ENCODE data around the gene CFAP298.

Gene CFAP298

GRCh38 chr21:32599091-32599490, 13.1 kb downstream of the CFAP298 start:
- peaks cover 8% of the 10 kb centered on the region for H3K4me1 ChIP-seq (ENCODE audit: control insufficient read depth, insufficient read depth, low read length)
- H3K36me3 ChIP-seq (ENCODE audit: control insufficient read depth, insufficient read depth, low read length): peaks cover 12% of the 10 kb centered on the region
- no peak for DNase-seq (ENCODE audit: low read depth, low spot score)
- no peaks in the 10 kb centered on the region for H3K9me3 ChIP-seq (ENCODE audit: control insufficient read depth, insufficient read depth, low read length)
- H3K4me3 ChIP-seq (ENCODE audit: low read length): no peak overlapping the region
- H3K27ac ChIP-seq (ENCODE audit: low read length): no peak overlapping the region
- no CpG with 5 or more reads among the region's 5 CpGs for WGBS (ENCODE audit: insufficient coverage, insufficient read length)
- no peaks in the 10 kb centered on the region for H3K27me3 ChIP-seq (ENCODE audit: control insufficient read depth, insufficient read depth, low read length)

- no peaks in the 10 kb centered on the region for H3K27me3 ChIP-seq (ENCODE audit: control insufficient read depth, insufficient read depth, low read length)
- H3K36me3 ChIP-seq (ENCODE audit: control insufficient read depth, insufficient read depth, low read length): peaks cover 8% of the 10 kb centered on the region; the same call in 1 of the 2 replicates
- no peak overlapping the region for H3K4me3 ChIP-seq (ENCODE audit: low read length)
- no peak for DNase-seq (ENCODE audit: low read depth, low spot score)
- no peaks in the 10 kb centered on the region for H3K4me1 ChIP-seq (ENCODE audit: control insufficient read depth, insufficient read depth, low read length)
- no peak overlapping the region for H3K27ac ChIP-seq (ENCODE audit: low read length)
- H3K9me3 ChIP-seq (ENCODE audit: control insufficient read depth, insufficient read depth, low read length): no peaks in the 10 kb centered on the region
- no CpG with 5 or more reads among the region's 6 CpGs for WGBS (ENCODE audit: insufficient coverage, insufficient read length)
Measured at GRCh38 chr21:32597205-32597604, 15.0 kb downstream of the CFAP298 start.

GRCh38 chr21:32595431-32595830, 16.7 kb downstream of the CFAP298 start:
- no CpG with 5 or more reads among the region's 11 CpGs for WGBS (ENCODE audit: insufficient coverage, insufficient read length)
- H3K4me1 ChIP-seq (ENCODE audit: control insufficient read depth, insufficient read depth, low read length): no peaks in the 10 kb centered on the region

GRCh38 chr21:32593690-32594089, 18.5 kb downstream of the CFAP298 start:
- no peaks in the 10 kb centered on the region for H3K9me3 ChIP-seq (ENCODE audit: control insufficient read depth, insufficient read depth, low read length)
- no peak overlapping the region for H3K4me3 ChIP-seq (ENCODE audit: low read length)
- DNase-seq (ENCODE audit: low read depth, low spot score): no peak
- no CpG with 5 or more reads among the region's 8 CpGs for WGBS (ENCODE audit: insufficient coverage, insufficient read length)
- no peaks in the 10 kb centered on the region for H3K27me3 ChIP-seq (ENCODE audit: control insufficient read depth, insufficient read depth, low read length)
- H3K27ac ChIP-seq (ENCODE audit: low read length): no peak overlapping the region
- H3K4me1 ChIP-seq (ENCODE audit: control insufficient read depth, insufficient read depth, low read length): no peaks in the 10 kb centered on the region
- no peaks in the 10 kb centered on the region for H3K36me3 ChIP-seq (ENCODE audit: control insufficient read depth, insufficient read depth, low read length)

More at GRCh38 chr21:32595431-32595830, 16.7 kb downstream of the CFAP298 start:
- no peak for DNase-seq (ENCODE audit: low read depth, low spot score)
- Histone ChIP-seq H3K27ac (ENCODE audit: low read length) (no peak overlapping the region), H3K9me3 (ENCODE audit: control insufficient read depth, insufficient read depth, low read length) (no peaks in the 10 kb centered on the region), H3K27me3 (ENCODE audit: control insufficient read depth, insufficient read depth, low read length) (no peaks in the 10 kb centered on the region), H3K4me3 (ENCODE audit: low read length) (no peak overlapping the region), H3K36me3 (ENCODE audit: control insufficient read depth, insufficient read depth, low read length) (peaks cover 5% of the 10 kb centered on the region; the same call in 1 of the 2 replicates)

GRCh38 chr21:32592929-32593502, 19.2 kb downstream of the CFAP298 start:
- Histone ChIP-seq H3K9me3 (ENCODE audit: control insufficient read depth, insufficient read depth, low read length) (no peaks in the 10 kb centered on the region), H3K27me3 (ENCODE audit: control insufficient read depth, insufficient read depth, low read length) (no peaks in the 10 kb centered on the region), H3K27ac (ENCODE audit: low read length) (no peak overlapping the region), H3K4me1 (ENCODE audit: control insufficient read depth, insufficient read depth, low read length) (no peaks in the 10 kb centered on the region), H3K36me3 (ENCODE audit: control insufficient read depth, insufficient read depth, low read length) (no peaks in the 10 kb centered on the region), H3K4me3 (ENCODE audit: low read length) (no peak overlapping the region)
- DNase-seq (ENCODE audit: low read depth, low spot score): no peak
- WGBS (ENCODE audit: insufficient coverage, insufficient read length): no CpG with 5 or more reads among the region's 10 CpGs

GRCh38 chr21:32590130-32590529, 22.0 kb downstream of the CFAP298 start:
- H3K36me3 ChIP-seq (ENCODE audit: control insufficient read depth, insufficient read depth, low read length): no peaks in the 10 kb centered on the region
- no peak overlapping the region for H3K27ac ChIP-seq (ENCODE audit: low read length)
- no peaks in the 10 kb centered on the region for H3K27me3 ChIP-seq (ENCODE audit: control insufficient read depth, insufficient read depth, low read length)
- no peaks in the 10 kb centered on the region for H3K4me1 ChIP-seq (ENCODE audit: control insufficient read depth, insufficient read depth, low read length)
- H3K9me3 ChIP-seq (ENCODE audit: control insufficient read depth, insufficient read depth, low read length): no peaks in the 10 kb centered on the region
- no peak overlapping the region for H3K4me3 ChIP-seq (ENCODE audit: low read length)
- WGBS (ENCODE audit: insufficient coverage, insufficient read length): no CpG with 5 or more reads among the region's 4 CpGs
- DNase-seq (ENCODE audit: low read depth, low spot score): no peak

- Histone ChIP-seq H3K4me3 (ENCODE audit: low read length) (no peak overlapping the region), H3K4me1 (ENCODE audit: control insufficient read depth, insufficient read depth, low read length) (no peaks in the 10 kb centered on the region), H3K27ac (ENCODE audit: low read length) (no peak overlapping the region), H3K36me3 (ENCODE audit: control insufficient read depth, insufficient read depth, low read length) (no peaks in the 10 kb centered on the region), H3K27me3 (ENCODE audit: control insufficient read depth, insufficient read depth, low read length) (no peaks in the 10 kb centered on the region), H3K9me3 (ENCODE audit: control insufficient read depth, insufficient read depth, low read length) (no peaks in the 10 kb centered on the region)
- no CpG with 5 or more reads among the region's 5 CpGs for WGBS (ENCODE audit: insufficient coverage, insufficient read length)
- no peak for DNase-seq (ENCODE audit: low read depth, low spot score)
Measured at GRCh38 chr21:32587651-32588050, 24.5 kb downstream of the CFAP298 start.

- no peak overlapping the region for H3K4me3 ChIP-seq (ENCODE audit: low read length)
- no CpG with 5 or more reads among the region's 13 CpGs for WGBS (ENCODE audit: insufficient coverage, insufficient read length)
- no peaks in the 10 kb centered on the region for H3K9me3 ChIP-seq (ENCODE audit: control insufficient read depth, insufficient read depth, low read length)
- no peak overlapping the region for H3K27ac ChIP-seq (ENCODE audit: low read length)
- no peaks in the 10 kb centered on the region for H3K4me1 ChIP-seq (ENCODE audit: control insufficient read depth, insufficient read depth, low read length)
- no peaks in the 10 kb centered on the region for H3K36me3 ChIP-seq (ENCODE audit: control insufficient read depth, insufficient read depth, low read length)
- no peak for DNase-seq (ENCODE audit: low read depth, low spot score)
- no peaks in the 10 kb centered on the region for H3K27me3 ChIP-seq (ENCODE audit: control insufficient read depth, insufficient read depth, low read length)
Measured at GRCh38 chr21:32587120-32587519, 25.1 kb downstream of the CFAP298 start.

GRCh38 chr21:32585970-32586369, 26.2 kb downstream of the CFAP298 start:
- Histone ChIP-seq H3K36me3 (ENCODE audit: control insufficient read depth, insufficient read depth, low read length) (no peaks in the 10 kb centered on the region), H3K4me1 (ENCODE audit: control insufficient read depth, insufficient read depth, low read length) (no peaks in the 10 kb centered on the region), H3K27ac (ENCODE audit: low read length) (no peak overlapping the region), H3K4me3 (ENCODE audit: low read length) (no peak overlapping the region), H3K9me3 (ENCODE audit: control insufficient read depth, insufficient read depth, low read length) (no peaks in the 10 kb centered on the region), H3K27me3 (ENCODE audit: control insufficient read depth, insufficient read depth, low read length) (no peaks in the 10 kb centered on the region)
- no CpG with 5 or more reads among the region's 9 CpGs for WGBS (ENCODE audit: insufficient coverage, insufficient read length)
- DNase-seq (ENCODE audit: low read depth, low spot score): no peak

GRCh38 chr21:32585042-32585710, 27.0 kb downstream of the CFAP298 start, which contains the start of gene TCP10L:
Gene TCP10L (minus strand): TSS chr21:32585523. CDS start chr21:32584304, 1,219 bp downstream.
- DNase-seq (ENCODE audit: low read depth, low spot score): no peak
- no CpG with 5 or more reads among the region's 17 CpGs for WGBS (ENCODE audit: insufficient coverage, insufficient read length)
- Histone ChIP-seq H3K27ac (ENCODE audit: low read length) (no peak within 1 kb of the TSS), H3K27me3 (ENCODE audit: control insufficient read depth, insufficient read depth, low read length) (no peaks in the 10 kb centered on the region), H3K4me1 (ENCODE audit: control insufficient read depth, insufficient read depth, low read length) (no peaks in the 10 kb centered on the region), H3K9me3 (ENCODE audit: control insufficient read depth, insufficient read depth, low read length) (no peaks in the 10 kb centered on the region), H3K36me3 (ENCODE audit: control insufficient read depth, insufficient read depth, low read length) (no peaks in the 10 kb centered on the region), H3K4me3 (ENCODE audit: low read length) (no peak within 1 kb of the TSS)

- no peaks in the 10 kb centered on the region for H3K9me3 ChIP-seq (ENCODE audit: control insufficient read depth, insufficient read depth, low read length)
- no peaks in the 10 kb centered on the region for H3K36me3 ChIP-seq (ENCODE audit: control insufficient read depth, insufficient read depth, low read length)
- no peak for DNase-seq (ENCODE audit: low read depth, low spot score)
- no peak overlapping the region for H3K4me3 ChIP-seq (ENCODE audit: low read length)
- H3K27ac ChIP-seq (ENCODE audit: low read length): no peak overlapping the region
- no peaks in the 10 kb centered on the region for H3K27me3 ChIP-seq (ENCODE audit: control insufficient read depth, insufficient read depth, low read length)
- no peaks in the 10 kb centered on the region for H3K4me1 ChIP-seq (ENCODE audit: control insufficient read depth, insufficient read depth, low read length)
- 100% methylated on average over 4 of the region's 8 CpGs for WGBS (ENCODE audit: insufficient coverage, insufficient read length)
Measured at GRCh38 chr21:32584472-32584871, 27.7 kb downstream of the CFAP298 start.

All from iPS DF 6.9 (cell line).